ENCODE measurements around the gene ATP2B2. TPM values are rescaled to one million over a fixed set of nuclear protein-coding genes. Genes with fewer than 3 reads are reported as not detected.

The ATP2B2 gene
- polyA plus RNA-seq, 2 of the 4 experiments (the other 2 are of a cell fraction) = 0.03 to 0.04 TPM

DNA sequence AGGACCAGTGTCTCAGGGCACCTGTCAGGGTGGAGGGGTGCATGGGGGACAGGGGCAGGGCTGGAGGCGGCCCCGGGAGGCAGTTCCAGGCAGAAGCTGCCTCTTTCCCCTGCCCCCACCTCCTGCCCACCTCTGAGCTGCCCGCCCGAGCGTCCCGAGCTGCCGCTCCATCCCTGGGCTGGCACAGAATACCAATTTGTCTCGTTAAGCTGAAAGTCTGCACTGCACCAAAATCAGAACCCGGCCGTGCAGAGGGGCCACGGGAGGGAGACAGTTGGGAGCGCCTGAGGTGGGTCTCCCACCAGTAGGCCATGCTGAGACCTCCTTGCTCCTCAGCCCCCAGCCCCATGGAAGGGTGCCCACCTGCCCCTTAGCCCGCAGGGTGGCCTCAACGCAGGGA lies 1.3 kb upstream of the ATP2B2 start:
- Histone ChIP-seq H3K4me3 (no peak overlapping the region), H3K4me2 (no peak overlapping the region), H3K9me3 (no peaks in the 10 kb centered on the region), H3K4me1 (0 out of 3 replicates have a peak, but pooled peaks cover 13% of the 10 kb centered on the region), H3K27ac (no peak overlapping the region)
- FAIRE-seq (no peak), ATAC-seq (no peak), DNase-seq (ENCODE audit: low read depth in 1 of 2, low spot score in 1 of 2) (no peak)
- TF ChIP-seq FOSL2 (IDR thresholded peaks at IDR 0.05) = no peak
- TF ChIP-seq FOSL2 (CRISPR knock-in tag; IDR thresholded peaks at IDR 0.05) = no peak
- no peak for TF ChIP-seq RFX5 (IDR thresholded peaks at IDR 0.05)
- TF ChIP-seq RARB (CRISPR knock-in tag; IDR thresholded peaks at IDR 0.05) = no peak
- no peak for TF ChIP-seq EHMT2 (IDR thresholded peaks at IDR 0.05; ENCODE audit: low read depth)
- no peak for TF ChIP-seq FOXS1 (CRISPR knock-in tag; IDR thresholded peaks at IDR 0.05)
- TF ChIP-seq, protein P1, sequence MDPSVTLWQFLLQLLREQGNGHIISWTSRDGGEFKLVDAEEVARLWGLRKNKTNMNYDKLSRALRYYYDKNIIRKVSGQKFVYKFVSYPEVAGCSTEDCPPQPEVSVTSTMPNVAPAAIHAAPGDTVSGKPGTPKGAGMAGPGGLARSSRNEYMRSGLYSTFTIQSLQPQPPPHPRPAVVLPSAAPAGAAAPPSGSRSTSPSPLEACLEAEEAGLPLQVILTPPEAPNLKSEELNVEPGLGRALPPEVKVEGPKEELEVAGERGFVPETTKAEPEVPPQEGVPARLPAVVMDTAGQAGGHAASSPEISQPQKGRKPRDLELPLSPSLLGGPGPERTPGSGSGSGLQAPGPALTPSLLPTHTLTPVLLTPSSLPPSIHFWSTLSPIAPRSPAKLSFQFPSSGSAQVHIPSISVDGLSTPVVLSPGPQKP (IDR thresholded peaks at IDR 0.05; ENCODE audit: low read depth, low read length) = no peak
- no peak for TF ChIP-seq HEYL (CRISPR knock-in tag; IDR thresholded peaks at IDR 0.05)
- no peak for TF ChIP-seq EP300 (IDR thresholded peaks at IDR 0.05)
- TF ChIP-seq CBX2 (IDR thresholded peaks at IDR 0.05; ENCODE audit: borderline replicate concordance, low read depth) = no peak
- no peak for TF ChIP-seq POLR2A (IDR thresholded peaks at IDR 0.05; ENCODE audit: low read length)
- TF ChIP-seq CTCF (IDR thresholded peaks at IDR 0.05) = no peak
- TF ChIP-seq ZSCAN20 (CRISPR knock-in tag; IDR thresholded peaks at IDR 0.05) = no peak
- no peak for TF ChIP-seq CEBPB (IDR thresholded peaks at IDR 0.05)
- no peak for TF ChIP-seq POLR2AphosphoS2 (conservative IDR thresholded peaks at IDR 0.05; ENCODE audit: low read length)
- TF ChIP-seq MAZ (IDR thresholded peaks at IDR 0.05; ENCODE audit: borderline replicate concordance, low read depth, low read length) = no peak
- TF ChIP-seq ZFP36 (IDR thresholded peaks at IDR 0.05; ENCODE audit: borderline replicate concordance, partially characterized antibody) = no peak
- TF ChIP-seq MYC (IDR thresholded peaks at IDR 0.05; ENCODE audit: borderline replicate concordance, low read length) = no peak
- TF ChIP-seq JUN (IDR thresholded peaks at IDR 0.05) = no peak
- TF ChIP-seq ESRRA (IDR thresholded peaks at IDR 0.05; ENCODE audit: borderline replicate concordance, low read length) = no peak
- no peak for TF ChIP-seq HDAC2 (IDR thresholded peaks at IDR 0.05)
- WGBS (ENCODE audit: missing lambda C conversion rate) = 56% methylated on average over 13 of the region's 14 CpGs
- ChIA-PET POLR2A (no interaction called here), CTCF (no interaction called here)

DNA sequence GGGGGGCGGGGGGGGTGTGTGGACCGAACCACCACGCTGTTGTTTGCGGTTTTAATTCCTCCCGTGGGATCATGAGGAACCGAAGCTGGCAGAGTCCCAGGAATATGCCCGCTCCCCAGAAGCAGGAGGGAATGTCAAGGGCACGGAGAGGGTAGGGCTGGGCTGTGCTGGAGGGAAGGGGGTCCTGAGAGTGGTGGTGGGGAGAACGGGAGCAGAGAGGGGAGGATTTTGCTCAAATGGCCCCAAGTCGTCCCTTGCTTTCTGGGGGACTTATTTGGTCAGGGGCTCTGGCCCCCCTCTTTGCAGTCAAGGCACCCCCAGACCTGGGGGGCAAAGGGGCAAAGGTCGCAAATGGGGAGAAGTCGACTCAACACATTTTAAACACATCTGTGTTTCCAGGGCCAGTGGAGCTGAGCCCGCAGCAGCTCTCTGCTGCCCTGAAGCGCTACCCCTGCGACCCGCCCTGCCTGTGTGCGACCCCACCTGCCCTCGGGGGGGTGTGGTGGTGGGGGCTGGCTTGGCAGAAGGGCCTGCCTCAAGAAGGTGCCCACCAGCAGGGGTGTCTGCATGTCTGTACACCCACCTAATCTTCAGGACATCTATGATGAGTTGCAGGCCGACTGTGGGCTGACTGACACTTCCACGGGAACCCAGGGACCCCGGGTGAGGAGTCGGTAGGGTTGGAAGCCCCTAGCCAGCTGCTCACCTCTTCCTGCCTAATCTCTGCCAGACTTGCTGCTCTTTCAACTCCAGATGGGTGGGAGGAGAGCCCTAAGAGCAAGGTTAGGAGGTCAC lies 602 bp upstream of the ATP2B2 start:
- peak overlapping the region in 1 of 2 experiments; percentile 72; a peak in 3 of 6 replicates for H3K27ac ChIP-seq
- ChIA-PET CTCF (no interaction called here), POLR2A (no interaction called here)
- DNase-seq (ENCODE audit: low read depth in 1 of 2, low spot score in 1 of 2) (no peak), ATAC-seq (no peak), FAIRE-seq (no peak)
- 0 out of 3 replicates have a peak, but pooled peaks cover 13% of the 10 kb centered on the region for H3K4me1 ChIP-seq
- WGBS (ENCODE audit: missing lambda C conversion rate) = 34% methylated on average over 15 of the region's 22 CpGs
- TF ChIP-seq, protein P1 (IDR thresholded peaks at IDR 0.05; ENCODE audit: low read depth, low read length) = no peak
- TF ChIP-seq PBX3 (IDR thresholded peaks at IDR 0.05) = no peak
- TF ChIP-seq ZNF302 (CRISPR knock-in tag; IDR thresholded peaks at IDR 0.05) = no peak
- no peak for TF ChIP-seq RAD21 (conservative IDR thresholded peaks at IDR 0.05 in 1 of 2, IDR thresholded peaks at IDR 0.05 in 1 of 2)
- H3K4me3 ChIP-seq = peak overlapping the region; percentile 35
- H3K9me3 ChIP-seq = no peaks in the 10 kb centered on the region
- peak overlapping the region; percentile 83 for H3K4me2 ChIP-seq
